Measurements from ENCODE around the gene KCNK16.

DNA sequence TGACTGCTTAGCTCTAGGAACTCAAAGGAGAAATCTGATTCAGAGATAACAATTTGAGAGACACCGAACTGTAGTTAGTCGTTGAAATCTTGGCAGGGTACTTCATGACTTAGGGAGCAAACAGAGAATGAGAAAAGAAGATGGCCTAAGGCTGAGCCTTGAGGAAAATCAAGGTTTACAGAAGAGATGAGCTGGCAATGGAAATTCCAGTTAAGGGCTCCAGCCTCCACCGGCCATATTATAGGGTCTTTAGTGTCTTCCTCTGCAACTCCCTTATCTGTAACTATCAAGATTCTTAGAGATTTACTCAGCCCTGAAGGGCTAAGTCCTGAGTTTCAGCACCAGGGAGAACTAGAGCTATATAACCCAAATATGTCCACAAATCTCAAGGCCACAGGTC, 34.9 kb downstream of the KCNK16 start:
- no peak for TF ChIP-seq CTCF (IDR thresholded peaks at IDR 0.05)
- no peak for TF ChIP-seq EZH2 (IDR thresholded peaks at IDR 0.05)
- TF ChIP-seq EZH2phosphoT487 (IDR thresholded peaks at IDR 0.05), result no peak

Data from neural progenitor cell (in vitro differentiated cells).